Spleen (tissue), 11 donors: Measurements from ENCODE around the gene EXOSC7. TPM values are rescaled to one million over a fixed set of nuclear protein-coding genes. Genes with fewer than 3 reads are reported as not detected.

Experiments
- DNase-seq: peaks from one replicate; pipeline ENCODE4 v3.0.0-alpha.2; 2020
- H3K27ac ChIP-seq, 8 donors: fragments of 200-600 bp; sonication (generic) in 7 of 8; 1 replicate in 4 of 8; 2 replicates in 4 of 8; pipeline versions ENCODE4 v1.5.0 to v1.8.0; 2016 to 2021; ENCODE audit warnings: inconsistent platforms in 4 of 8, mild to moderate bottlenecking in 4 of 8, moderate library complexity in 1 of 8
- H3K27me3 ChIP-seq, 7 donors: fragments of 200-600 bp; sonication (generic) in 6 of 7; replicated peaks in 1 of 7; 1 replicate in 4 of 7; 2 replicates in 3 of 7; pipeline versions ENCODE4 v1.5.0 to v1.8.0; 2016 to 2021; ENCODE audit warnings: inconsistent platforms in 3 of 7, mild to moderate bottlenecking in 1 of 7
- H3K36me3 ChIP-seq, 6 donors: fragments of 200-600 bp; sonication (generic) in 5 of 6; 1 replicate in 4 of 6; 2 replicates in 2 of 6; pipeline versions ENCODE4 v1.5.0 to v1.8.0; 2016 to 2021; ENCODE audit warnings: inconsistent platforms in 2 of 6
- H3K4me1 ChIP-seq, 6 donors: fragments of 200-600 bp; sonication (generic) in 5 of 6; 1 replicate in 3 of 6; 2 replicates in 3 of 6; pipeline versions ENCODE4 v1.5.0 to v1.8.0; 2016 to 2021; ENCODE audit warnings: inconsistent platforms in 3 of 6
- H3K4me3 ChIP-seq, 8 donors: fragments of 200-600 bp; sonication (generic) in 7 of 8; 1 replicate in 4 of 8; 2 replicates in 4 of 8; pipeline versions ENCODE4 v1.5.0 to v1.8.0; 2016 to 2021; ENCODE audit warnings: inconsistent platforms in 4 of 8, mild to moderate bottlenecking in 4 of 8, moderate library complexity in 2 of 8
- H3K9me3 ChIP-seq, 8 donors: fragments of 200-600 bp; sonication (generic) in 7 of 8; 1 replicate in 4 of 8; 2 replicates in 4 of 8; pipeline versions ENCODE4 v1.5.0 to v1.8.0; 2016 to 2021; ENCODE audit warnings: inconsistent platforms in 4 of 8
- CTCF ChIP-seq, 11 experiments: fragments of 200-600 bp in 7 of 11; fragments of 450-650 bp in 4 of 11; sonication (generic) in 4 of 11; IDR thresholded peaks in 8 of 11; conservative IDR thresholded peaks in 3 of 11; 1 replicate in 7 of 11; 2 replicates in 4 of 11; pipeline versions ENCODE4 v1.4.0 to v1.8.0; 2016 to 2021; ENCODE audit warnings: antibody characterized with exemption in 11 of 11, inconsistent platforms in 4 of 11, mild to moderate bottlenecking in 1 of 11
- POLR2A ChIP-seq, 3 donors: fragments of 450-650 bp; IDR thresholded peaks; one replicate each; pipeline ENCODE4 v1.5.1; 2017; ENCODE audit warnings: antibody characterized with exemption in 3 of 3, mild to moderate bottlenecking in 1 of 3
- POLR2AphosphoS5 ChIP-seq, 3 donors: sonication (generic); formaldehyde crosslinking; IDR thresholded peaks; one replicate each; pipeline ENCODE4 v1.5.1; 2017; ENCODE audit warnings: antibody characterized with exemption in 3 of 3
- WGBS, 5 donors: extraction: QIAGEN DNeasy Blood & Tissue Kit in 3 of 5; methylation state at CpG; one replicate each; pipeline versions ENCODE4 v1.1.5 to v1.1.7; 2013 to 2018; 5-methylcytosine and 5-hydroxymethylcytosine counted together
- intact Hi-C: fragments of 100-400 bp; cut with DNase I; formaldehyde crosslinking; loops from one replicate; pipeline ENCODE4 v1.15.0; 2023; ENCODE audit warnings: low total_unique reads
- polyA plus RNA-seq, 3 donors: library from polyadenylated mRNA; stranded (reverse); fragments of 200-250 nt; gene quantifications; one replicate each; pipeline ENCODE4 v1.2.1, GENCODE V29; 2013
- total RNA-seq, 7 donors: library from RNA; depleted of rRNA in 3 of 7; stranded (reverse); fragments of >200 nt in 3 of 7; fragmentation: NEBNext Ultra II Directional in 4 of 7; extraction: Animal tissue kit (Norgen Biotek cat#: 25700) in 4 of 7; gene quantifications; one replicate each; pipeline versions ENCODE4 v1.1.0 to v1.2.1, GENCODE V29; 2016 to 2021
- donor health status: healthy with polysubstance abuse.
- donor health status: DM: no; HTN: no; CAD: no; lungs with moderate emphysema.
- donor health status: DM: no; HTN: no; CAD: no.
- donor health status: Bipolar disorder and iron deficiency.
- donor health status: healthy.
- donor health status: DM: no; HTN: no; CAD: no.
- donor health status: DM: yes; HTN: yes; CAD: no.

EXOSC7 gene
- total and polyA plus RNA-seq, 10 donors, result 28.4 to 43.7 (median 36.8) TPM

- no peak for DNase-seq
- intact Hi-C loops, result no loop called here
- H3K9me3 ChIP-seq, result no peaks in the 10 kb centered on the region
- no peak for TF ChIP-seq POLR2AphosphoS5 (IDR thresholded peaks at IDR 0.05)
- TF ChIP-seq POLR2A (IDR thresholded peaks at IDR 0.05), result no peak
- no peak for TF ChIP-seq CTCF (IDR thresholded peaks at IDR 0.05 in 8 of 11, conservative IDR thresholded peaks at IDR 0.05 in 3 of 11)
- H3K27ac ChIP-seq, result no peak overlapping the region
- H3K27me3 ChIP-seq, result no peaks in the 10 kb centered on the region
- H3K4me1 ChIP-seq, result peaks cover 5 to 86% (median 33%) of the 10 kb centered on the region in 6 donors
- 69 to 86% (median 78%) methylated on average over 4 of the region's 4 CpGs for WGBS, 5 donors
- H3K36me3 ChIP-seq, result peaks cover 0 to 11% (median 5%) of the 10 kb centered on the region in 6 donors
- no peak overlapping the region for H3K4me3 ChIP-seq
These were observed 12.3 kb upstream of the EXOSC7 start for GRCh38 chr3:44963571-44964325.

- Histone ChIP-seq H3K9me3 (no peaks in the 10 kb centered on the region), H3K4me1 (peaks cover 17 to 95% (median 48%) of the 10 kb centered on the region in 6 donors)
These were observed 10.9 kb upstream of the EXOSC7 start for GRCh38 chr3:44965165-44965564.

GRCh38 chr3:44966795-44967278, 9.2 kb upstream of the EXOSC7 start:
- no peak overlapping the region for H3K4me3 ChIP-seq
- intact Hi-C loops, result no loop called here
- H3K27me3 ChIP-seq, result no peaks in the 10 kb centered on the region
- H3K4me1 ChIP-seq, result peaks cover 17 to 100% (median 52%) of the 10 kb centered on the region in 6 donors
- H3K36me3 ChIP-seq, result peaks cover 0 to 5% (median 0%) of the 10 kb centered on the region in 6 donors
- DNase-seq, result no peak
- TF ChIP-seq POLR2AphosphoS5 (IDR thresholded peaks at IDR 0.05), result peak in 1 of 3 donors; percentile 26
- TF ChIP-seq POLR2A (IDR thresholded peaks at IDR 0.05), result no peak
- WGBS, 5 donors, result 30 to 47% (median 45%) methylated on average over 3 of the region's 3 CpGs
- H3K27ac ChIP-seq, result peak overlapping the region in 6 of 8 donors; percentile 32 to 76 (median 64)
- no peaks in the 10 kb centered on the region for H3K9me3 ChIP-seq

More at GRCh38 chr3:44965165-44965564, 10.9 kb upstream of the EXOSC7 start:
- 88 to 93% (median 89%) methylated on average over 2 to 3 of the region's 3 CpGs for WGBS, 5 donors
- Histone ChIP-seq H3K4me3 (no peak overlapping the region), H3K27ac (peak overlapping the region in 1 of 8 donors; percentile 37), H3K27me3 (no peaks in the 10 kb centered on the region), H3K36me3 (no peaks in the 10 kb centered on the region)
- intact Hi-C loops, result no loop called here
- no peak for DNase-seq
- no peak for TF ChIP-seq POLR2AphosphoS5 (IDR thresholded peaks at IDR 0.05)

- Histone ChIP-seq H3K36me3 (peaks cover 0 to 5% (median 0%) of the 10 kb centered on the region in 6 donors), H3K4me3 (no peak overlapping the region), H3K27ac (peak overlapping the region in 6 of 8 donors; percentile 33 to 82 (median 72)), H3K4me1 (peaks cover 17 to 99% (median 52%) of the 10 kb centered on the region in 6 donors), H3K9me3 (no peaks in the 10 kb centered on the region), H3K27me3 (no peaks in the 10 kb centered on the region)
- WGBS, 5 donors, result 89 to 96% (median 95%) methylated on average over 6 of the region's 6 CpGs
- TF ChIP-seq POLR2AphosphoS5 (IDR thresholded peaks at IDR 0.05) (no peak), POLR2A (IDR thresholded peaks at IDR 0.05) (no peak)
- intact Hi-C loops, result no loop called here
- DNase-seq, result no peak
These were observed 7.6 kb upstream of the EXOSC7 start for GRCh38 chr3:44968447-44968858.

- peak in 1 of 3 donors; percentile 58 for TF ChIP-seq POLR2AphosphoS5 (IDR thresholded peaks at IDR 0.05)
- no peak for TF ChIP-seq CTCF (IDR thresholded peaks at IDR 0.05 in 8 of 11, conservative IDR thresholded peaks at IDR 0.05 in 3 of 11)
- no peak for TF ChIP-seq POLR2A (IDR thresholded peaks at IDR 0.05)
- peaks cover 18 to 99% (median 57%) of the 10 kb centered on the region in 6 donors for H3K4me1 ChIP-seq
- H3K27me3 ChIP-seq, result no peaks in the 10 kb centered on the region
- H3K9me3 ChIP-seq, result no peaks in the 10 kb centered on the region
- intact Hi-C loops, result no loop called here
- no peak for DNase-seq
- peak overlapping the region; percentile 51 to 82 (median 66) for H3K27ac ChIP-seq
- peak overlapping the region in 1 of 8 donors; percentile 19 for H3K4me3 ChIP-seq
- H3K36me3 ChIP-seq, result peaks cover 0 to 5% (median 0%) of the 10 kb centered on the region in 6 donors
- WGBS, 5 donors, result 50 to 72% (median 59%) methylated on average over 5 of the region's 5 CpGs
These were observed 6.8 kb upstream of the EXOSC7 start for GRCh38 chr3:44969154-44969827.
